HCT116 (cell line): Measurements from ENCODE around the gene MRPL21.

Experiments
- ELF1 ChIP-seq: IDR thresholded peaks from 2 replicates; pipeline ENCODE4 v1.6.1; 2012; ENCODE audit warnings: low read depth, borderline replicate concordance
- EZH2 ChIP-seq: fragments of 200-600 bp; sonication (generic); IDR thresholded peaks from 2 replicates; pipeline ENCODE4 v1.6.1; 2017; ENCODE audit warnings: antibody characterized with exemption, mixed run types
- FOSL1 ChIP-seq: IDR thresholded peaks from 2 replicates; pipeline ENCODE4 v1.6.1; 2012; ENCODE audit warnings: low read depth
- POLR2A ChIP-seq: IDR thresholded peaks from 2 replicates; pipeline ENCODE4 v1.7.0; 2011; ENCODE audit warnings: borderline replicate concordance; ENCODE audit not compliant: insufficient read depth, insufficient read length; ENCODE audit errors: extremely low read depth
- POLR2AphosphoS5 ChIP-seq: IDR thresholded peaks from 2 replicates; pipeline ENCODE4 v1.6.1; 2011; ENCODE audit warnings: mild to moderate bottlenecking, low read depth, low read length, moderate library complexity
- RAD21 ChIP-seq: IDR thresholded peaks from 2 replicates; pipeline ENCODE4 v1.6.1; 2012; ENCODE audit warnings: low read depth, mild to moderate bottlenecking
- SIN3A ChIP-seq: IDR thresholded peaks from 2 replicates; pipeline ENCODE4 v1.6.1; 2012; ENCODE audit warnings: low read depth
- SP1 ChIP-seq: IDR thresholded peaks from 2 replicates; pipeline ENCODE4 v1.6.1; 2012; ENCODE audit warnings: low read depth
- TCF7L2 ChIP-seq: IDR thresholded peaks from 2 replicates; pipeline ENCODE4 v1.7.0; 2011; ENCODE audit warnings: borderline replicate concordance, inconsistent platforms; ENCODE audit not compliant: insufficient read depth, insufficient read length; ENCODE audit errors: extremely low read depth
- ZNF274 ChIP-seq: fragments of 200-500 bp; sonication (Bioruptor generic); IDR thresholded peaks from 2 replicates; pipeline ENCODE4 v1.6.1; 2014; ENCODE audit warnings: mild to moderate bottlenecking, low read depth, low read length, inconsistent platforms
- TF ChIP-seq, protein P1 (sequence below), 3 experiments: fragments of 200-600 bp in 1 of 3; sonication (generic) in 1 of 3; IDR thresholded peaks in 2 of 3; conservative IDR thresholded peaks in 1 of 3; 2 replicates each; pipeline ENCODE4 v1.5.1; 2012 to 2017; ENCODE audit warnings: low read depth in 2 of 3, low read length in 2 of 3, antibody characterized with exemption in 1 of 3, borderline replicate concordance in 1 of 3, control low read depth in 1 of 3, mild to moderate bottlenecking in 1 of 3, mixed read lengths in 1 of 3, mixed run types in 1 of 3, moderate library complexity in 1 of 3; ENCODE audit not compliant: insufficient read depth in 1 of 3
- TF ChIP-seq, protein P2 (sequence below): IDR thresholded peaks from 2 replicates; pipeline ENCODE4 v1.6.1; 2012

DNA sequence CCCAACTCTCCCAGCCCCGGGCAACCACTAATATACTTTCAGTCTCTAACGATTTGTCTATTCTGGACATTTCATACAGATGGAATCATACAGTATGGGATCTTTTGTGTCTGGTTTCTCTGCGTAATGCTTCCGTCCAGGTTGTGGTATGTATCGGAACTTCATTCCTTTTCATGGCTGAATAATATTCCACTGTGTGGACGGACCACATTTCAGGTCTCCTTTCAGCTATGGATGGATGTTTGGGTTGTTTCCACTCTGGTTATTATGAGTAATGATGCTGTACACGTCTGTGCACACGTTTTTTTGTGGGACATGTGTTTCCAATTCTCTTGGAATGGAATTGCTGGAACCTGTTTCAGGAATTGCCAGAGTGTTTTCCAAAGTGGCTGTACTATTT, 44.5 kb downstream of the MRPL21 start:
- TF ChIP-seq, protein P1, sequence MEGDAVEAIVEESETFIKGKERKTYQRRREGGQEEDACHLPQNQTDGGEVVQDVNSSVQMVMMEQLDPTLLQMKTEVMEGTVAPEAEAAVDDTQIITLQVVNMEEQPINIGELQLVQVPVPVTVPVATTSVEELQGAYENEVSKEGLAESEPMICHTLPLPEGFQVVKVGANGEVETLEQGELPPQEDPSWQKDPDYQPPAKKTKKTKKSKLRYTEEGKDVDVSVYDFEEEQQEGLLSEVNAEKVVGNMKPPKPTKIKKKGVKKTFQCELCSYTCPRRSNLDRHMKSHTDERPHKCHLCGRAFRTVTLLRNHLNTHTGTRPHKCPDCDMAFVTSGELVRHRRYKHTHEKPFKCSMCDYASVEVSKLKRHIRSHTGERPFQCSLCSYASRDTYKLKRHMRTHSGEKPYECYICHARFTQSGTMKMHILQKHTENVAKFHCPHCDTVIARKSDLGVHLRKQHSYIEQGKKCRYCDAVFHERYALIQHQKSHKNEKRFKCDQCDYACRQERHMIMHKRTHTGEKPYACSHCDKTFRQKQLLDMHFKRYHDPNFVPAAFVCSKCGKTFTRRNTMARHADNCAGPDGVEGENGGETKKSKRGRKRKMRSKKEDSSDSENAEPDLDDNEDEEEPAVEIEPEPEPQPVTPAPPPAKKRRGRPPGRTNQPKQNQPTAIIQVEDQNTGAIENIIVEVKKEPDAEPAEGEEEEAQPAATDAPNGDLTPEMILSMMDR (IDR thresholded peaks at IDR 0.05 in 2 of 3, conservative IDR thresholded peaks at IDR 0.05 in 1 of 3; ENCODE audit: borderline replicate concordance in 1 of 3, insufficient read depth in 1 of 3, low read depth in 2 of 3, low read length in 2 of 3) = no peak
- TF ChIP-seq EZH2 (no peak), POLR2AphosphoS5 (no peak), RAD21 (no peak), POLR2A (no peak), ELF1 (no peak), TCF7L2 (no peak), ZNF274 (no peak), FOSL1 (no peak), SIN3A (no peak), SP1 (no peak)
- TF ChIP-seq, protein P2, sequence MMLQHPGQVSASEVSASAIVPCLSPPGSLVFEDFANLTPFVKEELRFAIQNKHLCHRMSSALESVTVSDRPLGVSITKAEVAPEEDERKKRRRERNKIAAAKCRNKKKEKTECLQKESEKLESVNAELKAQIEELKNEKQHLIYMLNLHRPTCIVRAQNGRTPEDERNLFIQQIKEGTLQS = no peak
